Activated CD4-positive, alpha-beta T cell treated with anti-CD3 and anti-CD28 coated beads for 36 hours (primary cell): ENCODE measurements around the gene KIFC3. TPM values are rescaled to one million over a fixed set of nuclear protein-coding genes. Genes with fewer than 3 reads are reported as not detected.
"Not testable (repeated sequence)": the region's sequence is repeated elsewhere in the genome, so short reads cannot be mapped to it uniquely, and the experiment has no call there.

Experiments used
- ATAC-seq: fragments of 200-7000 bp; cut with Tn5 transposase; one replicate; pipeline ENCODE4 v1.10.0; 2021; ENCODE audit warnings: mild to moderate bottlenecking, moderate library complexity
- CTCF ChIA-PET: fragments of 350-600 bp; sonication (Branson Sonifier 250); formaldehyde crosslinking; loops from one replicate; lab custom pipeline; 2021; ENCODE audit warnings: antibody characterized with exemption; lab: Charles Lee
- POLR2A ChIA-PET: fragments of 350-600 bp; sonication (Branson Sonifier 250); formaldehyde crosslinking; loops from one replicate; lab custom pipeline; 2021; ENCODE audit warnings: antibody characterized with exemption, inconsistent platforms; lab: Charles Lee
- DNase-seq: peaks from one replicate; pipeline ENCODE4 v3.0.0-alpha.2; 2020
- H3K27ac Mint-ChIP-seq: one replicate; pipeline ENCODE4 v1.8.0; 2021; ENCODE audit warnings: mixed read lengths
- H3K27me3 Mint-ChIP-seq: one replicate; pipeline ENCODE4 v1.8.0; 2021; ENCODE audit warnings: mixed read lengths
- H3K36me3 Mint-ChIP-seq: one replicate; pipeline ENCODE4 v1.8.0; 2021; ENCODE audit warnings: low read depth, mixed read lengths
- H3K4me1 Mint-ChIP-seq: one replicate; pipeline ENCODE4 v1.8.0; 2021; ENCODE audit warnings: mixed read lengths
- H3K4me3 Mint-ChIP-seq: one replicate; pipeline ENCODE4 v1.8.0; 2021; ENCODE audit warnings: mild to moderate bottlenecking, moderate library complexity, mixed read lengths
- H3K9me3 Mint-ChIP-seq: one replicate; pipeline ENCODE4 v1.8.0; 2021; ENCODE audit warnings: low read depth, mixed read lengths
- intact Hi-C, 2 experiments: fragments of 100-400 bp; cut with DNase I in 1 of 2; cut with micrococcal nuclease in 1 of 2; formaldehyde crosslinking; loops; one replicate each; pipeline versions ENCODE4 v1.14.2 to v1.15.1; 2022 to 2024; cut with DNase I, micrococcal nuclease
- total RNA-seq, 2 experiments: library from RNA; stranded (reverse); gene quantifications; one replicate each; pipeline ENCODE4 v1.2.3, GENCODE V29; 2021

The KIFC3 gene
- total RNA-seq, 2 experiments from 2014 or later = 0.32 to 0.66 TPM

GRCh38 chr16:57823836-57824235 is 21.5 kb upstream of the KIFC3 start:
- H3K4me1 Mint-ChIP-seq = no peaks in the 10 kb centered on the region
- POLR2A ChIA-PET = no interaction called here
- DNase-seq = no peak
- no peak for ATAC-seq
- no peaks in the 10 kb centered on the region for H3K9me3 Mint-ChIP-seq
- CTCF ChIA-PET = no interaction called here
- intact Hi-C loops = no loop called here
- peaks cover 4% of the 10 kb centered on the region for H3K27me3 Mint-ChIP-seq
- H3K36me3 Mint-ChIP-seq = no peaks in the 10 kb centered on the region
- H3K27ac Mint-ChIP-seq = no peak overlapping the region
- H3K4me3 Mint-ChIP-seq = no peak overlapping the region

GRCh38 chr16:57822856-57823255 is 20.6 kb upstream of the KIFC3 start:
- H3K27ac Mint-ChIP-seq = no peak overlapping the region
- H3K9me3 Mint-ChIP-seq = no peaks in the 10 kb centered on the region
- intact Hi-C loops = no loop called here
- H3K27me3 Mint-ChIP-seq = peaks cover 4% of the 10 kb centered on the region
- DNase-seq (no peak), ATAC-seq (no peak)
- no peaks in the 10 kb centered on the region for H3K4me1 Mint-ChIP-seq
- ChIA-PET POLR2A (no interaction called here), CTCF (no interaction called here)
- H3K4me3 Mint-ChIP-seq = no peak overlapping the region
- no peaks in the 10 kb centered on the region for H3K36me3 Mint-ChIP-seq

GRCh38 chr16:57822018-57822553 is 19.8 kb upstream of the KIFC3 start:
- H3K27ac Mint-ChIP-seq = no peak overlapping the region
- no peak overlapping the region for H3K4me3 Mint-ChIP-seq
- H3K4me1 Mint-ChIP-seq = no peaks in the 10 kb centered on the region
- intact Hi-C loops = no loop called here
- H3K27me3 Mint-ChIP-seq = peaks cover 4% of the 10 kb centered on the region
- ATAC-seq (no peak), DNase-seq (no peak)
- H3K9me3 Mint-ChIP-seq = no peaks in the 10 kb centered on the region
- CTCF ChIA-PET = interaction anchor here (1.3 kb wide), 1 partner anchor 12 kb away, joined by 6 read pairs; no protein-coding TSS in a partner anchor
- no peaks in the 10 kb centered on the region for H3K36me3 Mint-ChIP-seq
- POLR2A ChIA-PET = no interaction called here

GRCh38 chr16:57821149-57821971 is 19.1 kb upstream of the KIFC3 start:
- Mint-ChIP-seq H3K27me3 (peaks cover 4% of the 10 kb centered on the region), H3K27ac (no peak overlapping the region), H3K4me1 (peaks cover 3% of the 10 kb centered on the region), H3K36me3 (no peaks in the 10 kb centered on the region), H3K4me3 (no peak overlapping the region), H3K9me3 (no peaks in the 10 kb centered on the region)
- intact Hi-C loops = no loop called here
- POLR2A ChIA-PET = no interaction called here
- CTCF ChIA-PET = interaction anchor here (1.3 kb wide), 1 partner anchor 11 kb away, joined by 6 read pairs; no protein-coding TSS in a partner anchor
- ATAC-seq (no peak), DNase-seq (no peak)

- CTCF ChIA-PET = interaction anchor here (0.7 to 1.4 kb wide), 3 partner anchors 8 to 31 kb away, joined by 3 to 4 read pairs (median 3); no protein-coding TSS in a partner anchor
- POLR2A ChIA-PET = no interaction called here
- no peaks in the 10 kb centered on the region for H3K9me3 Mint-ChIP-seq
- H3K36me3 Mint-ChIP-seq = no peaks in the 10 kb centered on the region
- H3K4me1 Mint-ChIP-seq = peaks cover 8% of the 10 kb centered on the region
- intact Hi-C loops = no loop called here
- no peak overlapping the region for H3K27ac Mint-ChIP-seq
- H3K27me3 Mint-ChIP-seq = peaks cover under 1% of the 10 kb centered on the region
- DNase-seq (no peak), ATAC-seq (no peak)
- H3K4me3 Mint-ChIP-seq = no peak overlapping the region
Measured at GRCh38 chr16:57818377-57819064, 16.2 kb upstream of the KIFC3 start.

DNA sequence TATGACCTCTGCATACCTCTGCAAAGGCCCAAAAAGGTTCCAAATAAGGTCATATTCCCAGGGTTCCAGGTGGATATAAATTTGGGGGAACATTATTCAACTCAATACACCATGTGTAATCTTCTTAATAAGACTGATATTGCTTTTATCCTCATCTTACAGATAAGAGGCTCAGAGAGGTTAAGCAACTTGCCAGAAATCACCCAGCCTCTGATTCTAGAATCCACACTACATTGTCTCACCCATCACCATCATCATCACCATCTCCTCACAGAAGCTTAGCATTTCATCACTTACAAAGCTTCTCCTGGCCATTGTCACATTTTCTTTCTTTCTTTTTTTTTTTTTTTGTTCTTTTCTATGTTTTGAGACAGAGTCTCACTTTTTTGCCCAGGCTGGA is 15.4 kb upstream of the KIFC3 start:
- DNase-seq (no peak), ATAC-seq (no peak)
- H3K4me1 Mint-ChIP-seq = peaks cover 8% of the 10 kb centered on the region
- intact Hi-C loops = no loop called here
- POLR2A ChIA-PET = no interaction called here
- H3K4me3 Mint-ChIP-seq = no peak overlapping the region
- H3K27ac Mint-ChIP-seq = no peak overlapping the region
- no peaks in the 10 kb centered on the region for H3K36me3 Mint-ChIP-seq
- H3K27me3 Mint-ChIP-seq = peaks cover 2% of the 10 kb centered on the region
- H3K9me3 Mint-ChIP-seq = no peaks in the 10 kb centered on the region
- CTCF ChIA-PET = no interaction called here

GRCh38 chr16:57815987-57816745 is 13.9 kb upstream of the KIFC3 start:
- Mint-ChIP-seq H3K4me1 (peaks cover 8% of the 10 kb centered on the region), H3K9me3 (no peaks in the 10 kb centered on the region), H3K4me3 (no peak overlapping the region), H3K27me3 (peaks cover 2% of the 10 kb centered on the region), H3K27ac (no peak overlapping the region), H3K36me3 (no peaks in the 10 kb centered on the region)
- DNase-seq (peak; percentile 76), ATAC-seq (peak; percentile 95)
- intact Hi-C loops = no loop called here
- ChIA-PET POLR2A (no interaction called here), CTCF (interaction anchor here (0.6 to 0.7 kb wide), 2 partner anchors 22 to 71 kb away, joined by 3 read pairs; no protein-coding TSS in a partner anchor)

DNA sequence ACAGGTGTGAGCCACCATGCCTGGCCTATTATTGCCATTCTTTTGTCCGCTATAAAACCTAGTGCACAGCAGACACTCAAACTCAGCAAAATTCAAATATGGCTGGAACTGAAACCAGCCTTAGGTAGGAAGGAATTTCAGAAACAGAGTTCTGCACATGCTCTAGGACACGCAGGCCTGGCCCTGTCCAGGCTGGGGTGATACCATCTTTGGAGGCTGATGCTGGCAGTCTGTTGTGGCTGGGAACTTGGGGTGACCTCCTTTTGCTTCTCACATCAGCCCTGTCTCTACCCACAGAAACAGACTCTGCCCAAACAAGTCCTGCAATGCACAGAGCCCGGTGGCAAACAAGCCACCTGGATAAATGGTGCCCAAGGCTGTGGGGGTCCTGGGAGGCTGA is 12.6 kb upstream of the KIFC3 start:
- ATAC-seq (no peak), DNase-seq (no peak)
- Mint-ChIP-seq H3K27me3 (peaks cover 2% of the 10 kb centered on the region), H3K36me3 (no peaks in the 10 kb centered on the region), H3K9me3 (no peaks in the 10 kb centered on the region), H3K4me3 (no peak overlapping the region), H3K4me1 (peaks cover 17% of the 10 kb centered on the region), H3K27ac (no peak overlapping the region)
- intact Hi-C loops = no loop called here
- ChIA-PET CTCF (no interaction called here), POLR2A (no interaction called here)

GRCh38 chr16:57813466-57813865 is 11.2 kb upstream of the KIFC3 start:
- Mint-ChIP-seq H3K9me3 (no peaks in the 10 kb centered on the region), H3K4me3 (no peak overlapping the region), H3K27me3 (peaks cover 5% of the 10 kb centered on the region), H3K36me3 (no peaks in the 10 kb centered on the region), H3K4me1 (peaks cover 25% of the 10 kb centered on the region), H3K27ac (no peak overlapping the region)
- ATAC-seq (no peak), DNase-seq (no peak)
- intact Hi-C loops = no loop called here
- POLR2A ChIA-PET = no interaction called here
- CTCF ChIA-PET = no interaction called here

DNA sequence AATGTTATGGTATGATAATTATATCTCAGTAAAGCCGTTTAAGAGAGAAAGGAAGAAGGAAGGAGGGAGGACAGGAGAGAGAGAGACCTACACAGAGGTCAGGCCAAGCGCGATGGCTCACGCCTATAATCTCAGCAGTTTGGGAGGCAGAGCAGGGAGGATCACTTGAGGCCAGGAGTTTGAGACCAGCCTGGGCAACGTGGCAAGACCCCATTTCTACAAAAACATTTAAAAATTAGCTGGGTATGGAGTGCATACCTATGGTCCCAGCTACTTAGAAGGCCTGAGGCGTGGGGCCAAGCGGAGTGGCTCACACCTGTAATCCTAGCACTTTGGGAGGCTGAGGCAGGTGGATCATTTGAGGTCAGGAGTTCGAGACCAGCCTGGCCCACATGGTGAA is 9.0 kb upstream of the KIFC3 start:
- CTCF ChIA-PET = interaction anchor here (0.6 to 0.7 kb wide), 3 partner anchors 11 to 54 kb away, joined by 3 to 4 read pairs (median 3); no protein-coding TSS in a partner anchor
- POLR2A ChIA-PET, DNase-seq, ATAC-seq, H3K9me3 Mint-ChIP-seq, H3K4me3 Mint-ChIP-seq, H3K36me3 Mint-ChIP-seq, H3K27ac Mint-ChIP-seq: not testable (repeated sequence)
- intact Hi-C loops = loop anchor here in 1 of 2 experiments (2.0 kb wide), 1 partner anchor 189 kb away; the partner anchor contains the start of genes USB1 and ZNF319
- H3K27me3 Mint-ChIP-seq = peaks cover 12% of the 10 kb centered on the region
- H3K4me1 Mint-ChIP-seq = peaks cover 28% of the 10 kb centered on the region
